ENCODE measurements around the gene QRSL1.
"Not testable (repeated sequence)": the region's sequence is repeated elsewhere in the genome, so short reads cannot be mapped to it uniquely, and the experiment has no call there.

- not testable (repeated sequence) for TF ChIP-seq EZH2 (IDR thresholded peaks at IDR 0.05; ENCODE audit: low read depth); CTCF (conservative IDR thresholded peaks at IDR 0.05)
Measured at GRCh38 chr6:106588937-106589336, 40.4 kb upstream of the QRSL1 start.

All from PC-9 (cell line).